Measurements from ENCODE around the gene GALNT6. TPM values are rescaled to one million over a fixed set of nuclear protein-coding genes. Genes with fewer than 3 reads are reported as not detected.
"Not testable (repeated sequence)": the region's sequence is repeated elsewhere in the genome, so short reads cannot be mapped to it uniquely, and the experiment has no call there.

The GALNT6 gene
- total and polyA plus RNA-seq, 2 donors = 3.7 to 12.3 TPM

- Histone ChIP-seq H3K36me3 (ENCODE audit: control insufficient read depth in 2 of 2, insufficient read depth in 2 of 2, low read length in 1 of 2) (no peaks in the 10 kb centered on the region), H3K9me3 (ENCODE audit: control insufficient read depth in 2 of 2, insufficient read depth in 1 of 2, low read length in 1 of 2) (no peaks in the 10 kb centered on the region), H3K4me1 (ENCODE audit: control insufficient read depth in 2 of 2, insufficient read depth in 2 of 2, low read length in 2 of 2) (peaks cover 8 to 21% of the 10 kb centered on the region in 2 donors), H3K27me3 (ENCODE audit: control insufficient read depth in 2 of 2, insufficient read depth in 1 of 2, low read length in 1 of 2) (no peaks in the 10 kb centered on the region), H3K4me3 (ENCODE audit: low read length in 2 of 2) (no peak overlapping the region), H3K27ac (ENCODE audit: low read depth in 1 of 2, low read length in 1 of 2) (no peak overlapping the region)
- DNase-seq (ENCODE audit: low read depth in 6 of 9, low spot score in 9 of 9) = peak in 8 of 9 donors; percentile 67 to 89 (median 84)
- 52% methylated on average over 9 of the region's 9 CpGs for WGBS
These were observed 49.8 kb downstream of the GALNT6 start for GRCh38 chr12:51341251-51342007.

DNA sequence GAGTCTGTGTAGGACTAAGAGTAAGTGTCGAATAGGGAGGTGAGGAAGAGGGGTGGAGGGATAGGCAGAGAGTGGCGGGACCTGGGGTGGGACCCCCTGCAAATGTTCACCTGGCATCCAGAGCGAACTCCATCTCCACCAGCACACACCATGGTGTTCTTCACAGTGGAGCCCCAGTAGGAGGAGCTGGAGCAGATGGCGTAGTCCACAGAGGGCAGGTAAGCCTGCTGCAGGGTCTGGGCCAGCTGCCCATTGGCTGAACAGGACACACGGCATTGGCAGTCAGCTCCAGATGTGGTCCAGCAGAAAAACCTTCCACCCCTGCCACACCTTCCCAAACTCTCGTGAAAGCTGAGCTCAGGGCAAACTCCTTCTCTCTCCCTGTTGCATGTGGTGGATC is 51.5 kb downstream of the GALNT6 start:
- H3K27ac ChIP-seq (ENCODE audit: low read depth in 1 of 2, low read length in 1 of 2) = no peak overlapping the region
- H3K36me3 ChIP-seq (ENCODE audit: control insufficient read depth in 2 of 2, insufficient read depth in 2 of 2, low read length in 1 of 2) = no peaks in the 10 kb centered on the region
- H3K27me3 ChIP-seq (ENCODE audit: control insufficient read depth in 2 of 2, insufficient read depth in 1 of 2, low read length in 1 of 2) = no peaks in the 10 kb centered on the region
- H3K9me3 ChIP-seq (ENCODE audit: control insufficient read depth in 2 of 2, insufficient read depth in 1 of 2, low read length in 1 of 2) = no peaks in the 10 kb centered on the region
- H3K4me3 ChIP-seq (ENCODE audit: low read length in 2 of 2) = no peak overlapping the region
- H3K4me1 ChIP-seq (ENCODE audit: control insufficient read depth in 2 of 2, insufficient read depth in 2 of 2, low read length in 2 of 2) = peaks cover 0 to 7% of the 10 kb centered on the region in 2 donors
- WGBS = 97% methylated on average over 6 of the region's 6 CpGs
- no peak for DNase-seq (ENCODE audit: low read depth in 6 of 9, low spot score in 9 of 9)

DNA sequence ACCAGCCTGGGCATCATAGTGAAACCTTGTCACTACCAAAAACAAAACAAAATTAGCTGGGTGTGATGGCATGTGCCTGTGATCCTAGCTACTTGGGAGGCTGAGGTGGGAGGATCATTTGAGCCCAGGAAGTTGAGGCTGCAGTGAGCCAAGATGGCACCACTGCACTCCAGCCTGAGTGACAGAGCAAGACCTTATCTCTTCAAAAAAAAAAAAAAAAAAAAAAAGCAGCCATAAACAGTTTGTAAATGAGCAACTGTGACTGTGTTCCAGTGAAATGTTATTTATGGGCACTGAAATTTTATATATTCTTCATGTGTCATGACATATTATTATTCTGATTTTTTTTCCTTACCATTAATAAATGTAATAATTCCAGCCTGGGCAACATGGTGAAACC is 53.9 kb downstream of the GALNT6 start:
- H3K4me3 ChIP-seq (ENCODE audit: low read length in 2 of 2); H3K27ac ChIP-seq (ENCODE audit: low read depth in 1 of 2, low read length in 1 of 2); DNase-seq (ENCODE audit: low read depth in 6 of 9, low spot score in 9 of 9); H3K9me3 ChIP-seq (ENCODE audit: control insufficient read depth in 2 of 2, insufficient read depth in 1 of 2, low read length in 1 of 2); H3K27me3 ChIP-seq (ENCODE audit: control insufficient read depth in 2 of 2, insufficient read depth in 1 of 2, low read length in 1 of 2); H3K36me3 ChIP-seq (ENCODE audit: control insufficient read depth in 2 of 2, insufficient read depth in 2 of 2, low read length in 1 of 2); H3K4me1 ChIP-seq (ENCODE audit: control insufficient read depth in 2 of 2, insufficient read depth in 2 of 2, low read length in 2 of 2): not testable (repeated sequence)

DNA sequence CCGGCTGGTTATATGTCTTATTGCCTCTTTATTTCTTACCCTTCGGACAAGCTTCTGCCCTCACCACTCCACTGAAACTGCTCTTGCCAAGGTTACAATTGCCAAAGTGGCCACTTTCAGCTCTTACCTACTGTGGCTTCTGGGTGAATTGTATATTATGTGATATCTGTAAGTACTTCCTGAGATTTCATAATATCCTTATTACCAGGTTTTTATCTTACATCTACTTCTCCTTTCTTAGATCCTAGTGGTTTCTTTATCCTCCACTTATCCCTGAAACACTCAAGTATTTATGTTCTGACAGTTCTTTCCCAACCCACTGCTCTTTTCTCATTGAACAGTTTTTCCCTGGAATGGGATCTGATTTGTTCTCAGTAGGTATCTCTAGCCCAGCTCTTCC is 55.3 kb downstream of the GALNT6 start:
- Histone ChIP-seq H3K36me3 (ENCODE audit: control insufficient read depth in 2 of 2, insufficient read depth in 2 of 2, low read length in 1 of 2) (no peaks in the 10 kb centered on the region), H3K27me3 (ENCODE audit: control insufficient read depth in 2 of 2, insufficient read depth in 1 of 2, low read length in 1 of 2) (no peaks in the 10 kb centered on the region), H3K27ac (ENCODE audit: low read depth in 1 of 2, low read length in 1 of 2) (no peak overlapping the region), H3K4me1 (ENCODE audit: control insufficient read depth in 2 of 2, insufficient read depth in 2 of 2, low read length in 2 of 2) (no peaks in the 10 kb centered on the region), H3K9me3 (ENCODE audit: control insufficient read depth in 2 of 2, insufficient read depth in 1 of 2, low read length in 1 of 2) (no peaks in the 10 kb centered on the region), H3K4me3 (ENCODE audit: low read length in 2 of 2) (no peak overlapping the region)
- 93% methylated on average over 2 of the region's 2 CpGs for WGBS
- DNase-seq (ENCODE audit: low read depth in 6 of 9, low spot score in 9 of 9) = no peak

- no peak overlapping the region for H3K4me3 ChIP-seq (ENCODE audit: low read length in 2 of 2)
- H3K9me3 ChIP-seq (ENCODE audit: control insufficient read depth in 2 of 2, insufficient read depth in 1 of 2, low read length in 1 of 2) = no peaks in the 10 kb centered on the region
- no peak overlapping the region for H3K27ac ChIP-seq (ENCODE audit: low read depth in 1 of 2, low read length in 1 of 2)
- 78% methylated on average over 4 of the region's 4 CpGs for WGBS
- no peaks in the 10 kb centered on the region for H3K36me3 ChIP-seq (ENCODE audit: control insufficient read depth in 2 of 2, insufficient read depth in 2 of 2, low read length in 1 of 2)
- no peak for DNase-seq (ENCODE audit: low read depth in 6 of 9, low spot score in 9 of 9)
- H3K27me3 ChIP-seq (ENCODE audit: control insufficient read depth in 2 of 2, insufficient read depth in 1 of 2, low read length in 1 of 2) = no peaks in the 10 kb centered on the region
- H3K4me1 ChIP-seq (ENCODE audit: control insufficient read depth in 2 of 2, insufficient read depth in 2 of 2, low read length in 2 of 2) = peaks cover under 1 to 6% of the 10 kb centered on the region in 2 donors
These were observed 56.4 kb downstream of the GALNT6 start for GRCh38 chr12:51334764-51335163.

GRCh38 chr12:51333536-51333935 is 57.7 kb downstream of the GALNT6 start:
- peaks cover 13 to 16% of the 10 kb centered on the region in 2 donors for H3K4me1 ChIP-seq (ENCODE audit: control insufficient read depth in 2 of 2, insufficient read depth in 2 of 2, low read length in 2 of 2)
- no peak overlapping the region for H3K4me3 ChIP-seq (ENCODE audit: low read length in 2 of 2)
- H3K9me3 ChIP-seq (ENCODE audit: control insufficient read depth in 2 of 2, insufficient read depth in 1 of 2, low read length in 1 of 2) = no peaks in the 10 kb centered on the region
- no peak overlapping the region for H3K27ac ChIP-seq (ENCODE audit: low read depth in 1 of 2, low read length in 1 of 2)
- no peak for DNase-seq (ENCODE audit: low read depth in 6 of 9, low spot score in 9 of 9)
- no peaks in the 10 kb centered on the region for H3K36me3 ChIP-seq (ENCODE audit: control insufficient read depth in 2 of 2, insufficient read depth in 2 of 2, low read length in 1 of 2)
- H3K27me3 ChIP-seq (ENCODE audit: control insufficient read depth in 2 of 2, insufficient read depth in 1 of 2, low read length in 1 of 2) = no peaks in the 10 kb centered on the region
- WGBS = 82% methylated on average over 6 of the region's 6 CpGs

DNA sequence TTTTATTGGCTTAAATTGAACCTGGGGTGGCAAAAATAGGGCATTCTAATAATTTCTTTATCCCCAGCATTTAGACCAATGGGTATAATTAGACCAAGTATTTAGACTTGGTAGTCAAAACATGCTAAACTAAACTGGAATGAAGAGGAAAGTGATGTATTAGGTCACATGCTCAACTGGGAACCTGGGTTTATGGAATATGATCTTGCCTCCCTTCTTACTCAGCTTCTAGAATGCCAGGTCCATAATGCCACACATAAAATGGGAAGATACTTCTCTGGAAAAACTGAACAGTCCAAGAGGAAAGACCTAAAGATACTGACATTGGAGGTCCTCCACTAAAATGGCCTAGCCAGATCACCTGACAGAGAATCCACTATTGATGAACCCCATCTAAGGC is 61.0 kb downstream of the GALNT6 start:
- Histone ChIP-seq H3K9me3 (ENCODE audit: control insufficient read depth in 2 of 2, insufficient read depth in 1 of 2, low read length in 1 of 2) (no peaks in the 10 kb centered on the region), H3K36me3 (ENCODE audit: control insufficient read depth in 2 of 2, insufficient read depth in 2 of 2, low read length in 1 of 2) (no peaks in the 10 kb centered on the region), H3K4me3 (ENCODE audit: low read length in 2 of 2) (no peak overlapping the region), H3K27ac (ENCODE audit: low read depth in 1 of 2, low read length in 1 of 2) (no peak overlapping the region), H3K4me1 (ENCODE audit: control insufficient read depth in 2 of 2, insufficient read depth in 2 of 2, low read length in 2 of 2) (peaks cover 34 to 41% of the 10 kb centered on the region in 2 donors), H3K27me3 (ENCODE audit: control insufficient read depth in 2 of 2, insufficient read depth in 1 of 2, low read length in 1 of 2) (no peaks in the 10 kb centered on the region)
- DNase-seq (ENCODE audit: low read depth in 6 of 9, low spot score in 9 of 9) = no peak

DNA sequence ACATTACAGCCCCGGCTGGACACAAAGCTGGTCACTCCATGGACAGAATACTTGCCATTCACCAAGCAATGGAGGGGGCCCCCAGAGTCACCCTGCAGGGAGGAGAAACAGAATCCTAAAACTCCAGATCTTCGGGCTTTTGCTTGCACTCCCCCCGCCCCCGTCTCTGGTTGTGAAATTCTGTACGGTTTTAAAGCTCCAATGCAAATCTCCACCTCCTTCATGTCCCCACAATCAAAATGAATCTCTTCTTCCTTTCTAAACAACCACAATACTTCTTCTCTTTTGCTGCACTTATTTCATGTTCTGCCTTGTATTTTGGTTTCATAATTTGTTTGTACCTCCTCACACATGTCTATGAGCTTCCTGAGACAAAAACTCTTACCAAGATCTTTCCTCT is 61.5 kb downstream of the GALNT6 start:
- 21% methylated on average over 5 of the region's 5 CpGs for WGBS
- no peaks in the 10 kb centered on the region for H3K9me3 ChIP-seq (ENCODE audit: control insufficient read depth in 2 of 2, insufficient read depth in 1 of 2, low read length in 1 of 2)
- DNase-seq (ENCODE audit: low read depth in 6 of 9, low spot score in 9 of 9) = peak in 1 of 9 donors; percentile 41
- H3K27ac ChIP-seq (ENCODE audit: low read depth in 1 of 2, low read length in 1 of 2) = peak overlapping the region in 1 of 2 donors; percentile 86
- no peaks in the 10 kb centered on the region for H3K36me3 ChIP-seq (ENCODE audit: control insufficient read depth in 2 of 2, insufficient read depth in 2 of 2, low read length in 1 of 2)
- no peaks in the 10 kb centered on the region for H3K27me3 ChIP-seq (ENCODE audit: control insufficient read depth in 2 of 2, insufficient read depth in 1 of 2, low read length in 1 of 2)
- no peak overlapping the region for H3K4me3 ChIP-seq (ENCODE audit: low read length in 2 of 2)
- H3K4me1 ChIP-seq (ENCODE audit: control insufficient read depth in 2 of 2, insufficient read depth in 2 of 2, low read length in 2 of 2) = peaks cover 34 to 45% of the 10 kb centered on the region in 2 donors

DNA sequence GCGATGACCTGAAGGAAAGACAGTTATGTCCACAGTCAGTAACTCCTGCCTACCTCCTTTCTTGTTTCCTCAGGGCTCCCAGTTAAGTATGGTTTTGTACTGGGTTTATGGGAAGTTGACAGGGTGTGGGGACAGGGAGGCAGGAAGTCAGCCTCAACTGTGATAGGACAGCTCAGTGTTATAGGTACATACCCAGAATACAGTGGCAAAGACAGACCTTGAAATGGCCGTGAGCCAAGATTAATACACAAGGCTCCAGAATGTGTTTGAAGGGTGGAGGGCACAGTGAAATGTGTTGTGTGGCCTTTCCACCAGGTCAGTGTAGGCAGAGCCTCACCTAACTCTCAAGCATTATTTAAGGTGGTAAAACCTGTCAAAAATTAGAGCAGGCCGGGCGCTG is 62.6 kb downstream of the GALNT6 start:
- H3K36me3 ChIP-seq (ENCODE audit: control insufficient read depth in 2 of 2, insufficient read depth in 2 of 2, low read length in 1 of 2) = no peaks in the 10 kb centered on the region
- H3K9me3 ChIP-seq (ENCODE audit: control insufficient read depth in 2 of 2, insufficient read depth in 1 of 2, low read length in 1 of 2) = no peaks in the 10 kb centered on the region
- peaks cover 38 to 53% of the 10 kb centered on the region in 2 donors for H3K4me1 ChIP-seq (ENCODE audit: control insufficient read depth in 2 of 2, insufficient read depth in 2 of 2, low read length in 2 of 2)
- H3K27me3 ChIP-seq (ENCODE audit: control insufficient read depth in 2 of 2, insufficient read depth in 1 of 2, low read length in 1 of 2) = no peaks in the 10 kb centered on the region
- H3K27ac ChIP-seq (ENCODE audit: low read depth in 1 of 2, low read length in 1 of 2) = peak overlapping the region in 1 of 2 donors; percentile 25
- no peak overlapping the region for H3K4me3 ChIP-seq (ENCODE audit: low read length in 2 of 2)
- DNase-seq (ENCODE audit: low read depth in 6 of 9, low spot score in 9 of 9) = no peak
- 95% methylated on average over 4 of the region's 4 CpGs for WGBS
